GM12878 (cell line): ENCODE data around the gene KRTAP20-1. TPM values are rescaled to one million over a fixed set of nuclear protein-coding genes. Genes with fewer than 3 reads are reported as not detected.

ENCODE experiments used
- ATAC-seq: fragments of 200-7000 bp; cut with Tn5 transposase; 3 replicates; pipeline ENCODE4 v1.9.1; 2020; ENCODE audit warnings: mild to moderate bottlenecking, moderate library complexity
- Bru-seq: library from RNA; stranded (reverse); fragments of 400-500 nt; gene quantifications from one replicate; lab custom pipeline; 2021; lab: Mats Ljungman, UMichigan
- BruChase-seq, 2 experiments: library from RNA; stranded (reverse); fragments of 400-500 nt; gene quantifications; one replicate each; lab custom pipeline; 2021; lab: Mats Ljungman, UMichigan
- BruUV-seq: library from RNA; stranded (reverse); fragments of 400-500 nt; replicated peaks from 2 replicates; lab custom pipeline; 2021; lab: Mats Ljungman, UMichigan
- CTCF ChIA-PET: fragments of 300-600 bp; sonication (Branson Sonifier 250); formaldehyde crosslinking; extraction: SDS; loops from one replicate; lab custom pipeline; 2021; ENCODE audit warnings: inconsistent platforms; lab: Yijun Ruan, JAX
- POLR2A ChIA-PET: fragments of 350-600 bp; formaldehyde crosslinking; extraction: SDS; loops from one replicate; lab custom pipeline; 2021; ENCODE audit warnings: inconsistent platforms; lab: Charles Lee
- RAD21 ChIA-PET: fragments of 300-600 bp; sonication (Branson Sonifier 250); formaldehyde crosslinking; loops from one replicate; lab custom pipeline; 2023; ENCODE audit warnings: antibody characterized with exemption; ENCODE audit not compliant: unreplicated experiment; lab: Charles Lee
- SMC1A ChIA-PET: fragments of 300-600 bp; sonication (Branson Sonifier 250); formaldehyde crosslinking; loops from one replicate; lab custom pipeline; 2023; ENCODE audit not compliant: unreplicated experiment, uncharacterized antibody; lab: Charles Lee
- DNase-seq: peaks from one replicate; pipeline ENCODE4 v3.0.0-alpha.2; 2011; ENCODE audit warnings: low read depth, low spot score
- FAIRE-seq: peaks from 3 replicates; lab custom pipeline; 2011; peaks lifted over from hg19 to GRCh38; lab: Jason Lieb, UNC
- H2AFZ ChIP-seq: 2 replicates; pipeline ENCODE4 v1.6.0; 2011; ENCODE audit warnings: low read depth, low read length, control low read depth; ENCODE audit not compliant: control insufficient read depth
- H3K27ac ChIP-seq: 2 replicates; pipeline ENCODE4 v1.5.1; 2011; ENCODE audit warnings: control low read depth; ENCODE audit not compliant: control insufficient read depth, insufficient read depth
- H3K27me3 ChIP-seq, 2 experiments: replicated peaks in 1 of 2; 2 replicates each; pipeline versions ENCODE4 v1.6.0 to v1.6.1; 2011; ENCODE audit warnings: low read length in 1 of 2; ENCODE audit not compliant: control insufficient read depth in 2 of 2, insufficient read depth in 2 of 2
- H3K36me3 ChIP-seq, 2 experiments: 2 replicates each; pipeline ENCODE4 v1.5.1; 2011; ENCODE audit warnings: low read length in 1 of 2; ENCODE audit not compliant: control insufficient read depth in 2 of 2, insufficient read depth in 2 of 2
- H3K4me1 ChIP-seq: 2 replicates; pipeline ENCODE4 v1.6.1; 2011; ENCODE audit warnings: mild to moderate bottlenecking, low read length, moderate library complexity, mixed read lengths; ENCODE audit not compliant: control insufficient read depth, insufficient read depth
- H3K4me2 ChIP-seq: 2 replicates; pipeline ENCODE4 v1.6.0; 2011; ENCODE audit warnings: control low read depth; ENCODE audit not compliant: control insufficient read depth, insufficient read depth
- H3K4me3 ChIP-seq: fragments of 200-600 bp; sonication (generic); 2 replicates; pipeline ENCODE4 v1.5.1; 2016
- H3K79me2 ChIP-seq: 2 replicates; pipeline ENCODE4 v1.6.0; 2011; ENCODE audit warnings: low read length; ENCODE audit not compliant: control insufficient read depth, insufficient read depth
- H3K9ac ChIP-seq: 2 replicates; pipeline ENCODE4 v1.8.0; 2011; ENCODE audit warnings: low read length, control low read depth, mixed read lengths; ENCODE audit not compliant: control insufficient read depth, insufficient read depth
- H3K9me3 ChIP-seq: replicated peaks from 3 replicates; pipeline ENCODE4 v1.5.1; 2011; ENCODE audit warnings: mild to moderate bottlenecking, low read length; ENCODE audit not compliant: control insufficient read depth, insufficient read depth
- H4K20me1 ChIP-seq: 2 replicates; pipeline ENCODE4 v1.6.0; 2011; ENCODE audit not compliant: control insufficient read depth, insufficient read depth
- HDAC2 ChIP-seq: fragments of 200-600 bp; sonication (generic); IDR thresholded peaks from 2 replicates; pipeline ENCODE4 v1.6.1; 2017
- HDGF ChIP-seq: fragments of 450-650 bp; IDR thresholded peaks from 2 replicates; pipeline ENCODE4 v1.6.1; 2016; ENCODE audit warnings: antibody characterized with exemption
- IRF4 ChIP-seq: IDR thresholded peaks from 2 replicates; pipeline ENCODE4 v1.6.1; 2011; ENCODE audit warnings: low read depth, low read length
- KLF5 ChIP-seq: fragments of 450-650 bp; IDR thresholded peaks from 2 replicates; pipeline ENCODE4 v1.6.1; 2014; ENCODE audit warnings: mild to moderate bottlenecking; ENCODE audit not compliant: partially characterized antibody
- MXI1 ChIP-seq: fragments of 150-350 bp; IDR thresholded peaks from 2 replicates; pipeline ENCODE4 v1.6.1; 2011; ENCODE audit warnings: low read depth, mild to moderate bottlenecking, inconsistent platforms, low read length, improper control_type of control experiment
- NBN ChIP-seq: fragments of 450-650 bp; IDR thresholded peaks from 2 replicates; pipeline ENCODE4 v1.6.1; 2016
- SMC3 ChIP-seq: IDR thresholded peaks from 2 replicates; pipeline ENCODE4 v1.6.1; 2011; ENCODE audit warnings: low read length, improper control_type of control experiment, borderline replicate concordance
- STAT1 ChIP-seq: fragments of 450-650 bp; conservative IDR thresholded peaks from 2 replicates; pipeline ENCODE4 v1.6.1; 2014; ENCODE audit warnings: antibody characterized with exemption, mild to moderate bottlenecking
- SUPT20H ChIP-seq: IDR thresholded peaks from 2 replicates; pipeline ENCODE4 v1.6.1; 2011; ENCODE audit warnings: low read depth, mild to moderate bottlenecking, low read length, moderate library complexity, borderline replicate concordance; ENCODE audit not compliant: control insufficient read depth
- YY1 ChIP-seq: IDR thresholded peaks from 2 replicates; pipeline ENCODE4 v1.6.1; 2011; ENCODE audit warnings: low read depth, mild to moderate bottlenecking, low read length
- ZBTB33 ChIP-seq: fragments of 450-650 bp; IDR thresholded peaks from 2 replicates; pipeline ENCODE4 v1.6.1; 2017; ENCODE audit warnings: mild to moderate bottlenecking
- ZNF622 ChIP-seq: fragments of 450-650 bp; IDR thresholded peaks from 2 replicates; pipeline ENCODE4 v1.6.1; 2017; ENCODE audit warnings: mild to moderate bottlenecking, inconsistent platforms
- WGBS: methylation state at CpG from one replicate; pipeline ENCODE4 v1.1.6; 2016; ENCODE audit warnings: low lambda C conversion rate; ENCODE audit not compliant: insufficient replicate concordance, insufficient coverage; ENCODE audit errors: missing lambda C conversion rate; 5-methylcytosine and 5-hydroxymethylcytosine counted together
- in situ Hi-C: fragments of 300-500 bp; cut with MboI; formaldehyde crosslinking; loops from 9 replicates; pipeline ENCODE4 v1.14.3; 2018; ENCODE audit warnings: mixed read lengths
- intact Hi-C: fragments of 100-400 bp; cut with micrococcal nuclease; formaldehyde crosslinking; loops from one replicate; pipeline ENCODE4 v1.14.2; 2022; ENCODE audit not compliant: unreplicated experiment
- long read RNA-seq, 2 experiments: library from polyadenylated mRNA; unstranded; transcript quantifications; one replicate each; pipeline ENCODE4 v2.0.0, GENCODE V29; 2019 to 2020
- polyA minus RNA-seq, 3 experiments: library from RNA; depleted of rRNA, polyadenylated mRNA; stranded (reverse); fragments of >200 nt; gene quantifications; 2 replicates each; pipeline ENCODE4 v1.2.3, GENCODE V29; 2011
- polyA plus RNA-seq, 11 experiments: library from polyadenylated mRNA; depleted of rRNA in 4 of 11; unstranded in 6 of 11; stranded (reverse) in 5 of 11; fragments of >200 nt; fragmentation: Nextera tagmentation in 4 of 11; fragmentation: Illumina TruSeq in 1 of 11; extraction: Ambion mirVana in 4 of 11; extraction: Trizol in 1 of 11; gene quantifications; 1 replicate in 1 of 11; 2 replicates in 10 of 11; pipeline versions ENCODE4 v1.2.1 to v1.2.3, GENCODE V29; 2011 to 2016; ENCODE audit warnings: inconsistent platforms in 2 of 11, missing spikeins in 2 of 11, low read depth in 1 of 11
- total RNA-seq, 4 experiments: library from RNA; depleted of rRNA in 3 of 4; stranded (reverse); fragments of >200 nt in 3 of 4; fragmentation: Illumina TruSeq in 1 of 4; extraction: Trizol in 1 of 4; gene quantifications; 2 replicates each; pipeline versions ENCODE4 v1.2.1 to v1.2.3, GENCODE V29; 2013 to 2021
- TF ChIP-seq, protein P1 (sequence below): IDR thresholded peaks from 2 replicates; pipeline ENCODE4 v1.6.1; 2012; ENCODE audit warnings: mild to moderate bottlenecking, low read depth, low read length
- TF ChIP-seq, protein P2 (sequence below): fragments of 450-650 bp; IDR thresholded peaks from 2 replicates; pipeline ENCODE4 v1.6.1; 2017; ENCODE audit warnings: mild to moderate bottlenecking, low read depth, inconsistent platforms; ENCODE audit not compliant: poor library complexity, severe bottlenecking

Gene KRTAP20-1, protein sequence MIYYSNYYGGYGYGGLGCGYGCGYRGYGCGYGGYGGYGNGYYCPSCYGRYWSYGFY
- not detected in 2 replicates for total RNA-seq (2013; cell fraction: nucleolus; rRNA removed)
- total RNA-seq (2014; rRNA removed) (not detected in 2 replicates), total RNA-seq (2014; rRNA removed; fragmentation: Illumina TruSeq; extraction: Trizol) (not detected in 2 replicates), total RNA-seq (2021) (not detected in 2 replicates), polyA plus RNA-seq (2011; rRNA removed) (not detected in 2 replicates), polyA plus RNA-seq (2014; fragmentation: Illumina TruSeq; extraction: Trizol) (not detected in 2 replicates), polyA plus RNA-seq (2014; fragmentation: Nextera tagmentation; extraction: Ambion mirVana) (not detected), polyA plus RNA-seq (2014; rRNA removed) (not detected in 2 replicates), polyA plus RNA-seq (2016; fragmentation: Nextera tagmentation; extraction: Ambion mirVana) (not detected), polyA minus RNA-seq (2011; rRNA and poly(A)+ RNA removed) (not detected in 2 replicates), Bru-seq, nascent RNA (not detected), BruChase-seq, experiment 1, labeled RNA remaining after a 6-hour chase (not detected), BruChase-seq, experiment 2, labeled RNA remaining after a 2-hour chase (not detected)
- polyA plus RNA-seq (2011; ENCODE audit: low read depth): not detected
- not detected in 2 replicates for polyA plus RNA-seq (2011; cell fraction: cytosol; rRNA removed)
- polyA plus RNA-seq (2011; cell fraction: nucleus; rRNA removed): not detected in 2 replicates
- not detected in 2 replicates for polyA plus RNA-seq (2012)
- not detected in 2 replicates for polyA minus RNA-seq (2011; cell fraction: cytosol; rRNA and poly(A)+ RNA removed)
- not detected in 2 replicates for polyA minus RNA-seq (2011; cell fraction: nucleus; rRNA and poly(A)+ RNA removed)
- long read RNA-seq, experiment 1: 0 reads
- long read RNA-seq, experiment 2: 0 reads

DNA sequence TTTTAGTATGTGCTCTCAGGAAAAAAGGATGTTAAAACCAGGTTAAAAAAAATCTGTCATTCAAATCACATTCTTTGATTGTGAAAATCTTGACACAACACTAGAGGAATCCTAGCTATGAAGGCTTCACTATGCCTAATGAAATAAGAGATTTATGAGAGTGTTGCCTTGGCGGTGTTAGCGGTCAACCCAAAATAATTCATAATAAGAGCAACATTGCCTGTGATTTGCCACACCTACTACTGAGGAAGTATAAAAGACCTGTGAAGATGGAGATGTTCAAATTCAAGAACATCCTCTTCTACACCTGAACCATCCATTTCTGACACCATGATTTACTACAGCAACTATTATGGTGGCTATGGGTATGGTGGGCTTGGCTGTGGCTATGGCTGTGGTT is at the start of gene KRTAP20-1:
Gene KRTAP20-1, plus strand, starts transcription at position 301 of the 400 bp plus-strand sequence. Its CDS starts 30 bp downstream, at position 331.
- no peaks in the 10 kb centered on the region for H3K27me3 ChIP-seq
- H3K4me2 ChIP-seq: no peak within 1 kb of the TSS
- no peaks in the 10 kb centered on the region for H3K79me2 ChIP-seq
- ChIA-PET SMC1A (no interaction called here), POLR2A (no interaction called here), CTCF (interaction anchor here (1.6 kb wide), 1 partner anchor 115 kb away, joined by 3 read pairs; no protein-coding TSS in a partner anchor), RAD21 (no interaction called here)
- H4K20me1 ChIP-seq: no peaks in the 10 kb centered on the region
- WGBS: 95% methylated on average over 2 of the region's 2 CpGs
- intact Hi-C loops: no loop called here
- H2AFZ ChIP-seq: no peak within 1 kb of the TSS
- H3K27ac ChIP-seq: no peak within 1 kb of the TSS
- in situ Hi-C loops: no loop called here
- no peak within 1 kb of the TSS for H3K4me3 ChIP-seq
- DNase-seq (no peak), ATAC-seq (no peak), FAIRE-seq (no peak)
- H3K4me1 ChIP-seq: no peaks in the 10 kb centered on the region
- no peak within 1 kb of the TSS for H3K9ac ChIP-seq
- H3K9me3 ChIP-seq: no peaks in the 10 kb centered on the region
- no TSS peak for BruUV-seq
- TF ChIP-seq HDAC2: no peak
- TF ChIP-seq, protein P1, sequence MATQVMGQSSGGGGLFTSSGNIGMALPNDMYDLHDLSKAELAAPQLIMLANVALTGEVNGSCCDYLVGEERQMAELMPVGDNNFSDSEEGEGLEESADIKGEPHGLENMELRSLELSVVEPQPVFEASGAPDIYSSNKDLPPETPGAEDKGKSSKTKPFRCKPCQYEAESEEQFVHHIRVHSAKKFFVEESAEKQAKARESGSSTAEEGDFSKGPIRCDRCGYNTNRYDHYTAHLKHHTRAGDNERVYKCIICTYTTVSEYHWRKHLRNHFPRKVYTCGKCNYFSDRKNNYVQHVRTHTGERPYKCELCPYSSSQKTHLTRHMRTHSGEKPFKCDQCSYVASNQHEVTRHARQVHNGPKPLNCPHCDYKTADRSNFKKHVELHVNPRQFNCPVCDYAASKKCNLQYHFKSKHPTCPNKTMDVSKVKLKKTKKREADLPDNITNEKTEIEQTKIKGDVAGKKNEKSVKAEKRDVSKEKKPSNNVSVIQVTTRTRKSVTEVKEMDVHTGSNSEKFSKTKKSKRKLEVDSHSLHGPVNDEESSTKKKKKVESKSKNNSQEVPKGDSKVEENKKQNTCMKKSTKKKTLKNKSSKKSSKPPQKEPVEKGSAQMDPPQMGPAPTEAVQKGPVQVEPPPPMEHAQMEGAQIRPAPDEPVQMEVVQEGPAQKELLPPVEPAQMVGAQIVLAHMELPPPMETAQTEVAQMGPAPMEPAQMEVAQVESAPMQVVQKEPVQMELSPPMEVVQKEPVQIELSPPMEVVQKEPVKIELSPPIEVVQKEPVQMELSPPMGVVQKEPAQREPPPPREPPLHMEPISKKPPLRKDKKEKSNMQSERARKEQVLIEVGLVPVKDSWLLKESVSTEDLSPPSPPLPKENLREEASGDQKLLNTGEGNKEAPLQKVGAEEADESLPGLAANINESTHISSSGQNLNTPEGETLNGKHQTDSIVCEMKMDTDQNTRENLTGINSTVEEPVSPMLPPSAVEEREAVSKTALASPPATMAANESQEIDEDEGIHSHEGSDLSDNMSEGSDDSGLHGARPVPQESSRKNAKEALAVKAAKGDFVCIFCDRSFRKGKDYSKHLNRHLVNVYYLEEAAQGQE: no peak
- no peak for TF ChIP-seq MXI1
- TF ChIP-seq IRF4: no peak
- TF ChIP-seq, protein P2, sequence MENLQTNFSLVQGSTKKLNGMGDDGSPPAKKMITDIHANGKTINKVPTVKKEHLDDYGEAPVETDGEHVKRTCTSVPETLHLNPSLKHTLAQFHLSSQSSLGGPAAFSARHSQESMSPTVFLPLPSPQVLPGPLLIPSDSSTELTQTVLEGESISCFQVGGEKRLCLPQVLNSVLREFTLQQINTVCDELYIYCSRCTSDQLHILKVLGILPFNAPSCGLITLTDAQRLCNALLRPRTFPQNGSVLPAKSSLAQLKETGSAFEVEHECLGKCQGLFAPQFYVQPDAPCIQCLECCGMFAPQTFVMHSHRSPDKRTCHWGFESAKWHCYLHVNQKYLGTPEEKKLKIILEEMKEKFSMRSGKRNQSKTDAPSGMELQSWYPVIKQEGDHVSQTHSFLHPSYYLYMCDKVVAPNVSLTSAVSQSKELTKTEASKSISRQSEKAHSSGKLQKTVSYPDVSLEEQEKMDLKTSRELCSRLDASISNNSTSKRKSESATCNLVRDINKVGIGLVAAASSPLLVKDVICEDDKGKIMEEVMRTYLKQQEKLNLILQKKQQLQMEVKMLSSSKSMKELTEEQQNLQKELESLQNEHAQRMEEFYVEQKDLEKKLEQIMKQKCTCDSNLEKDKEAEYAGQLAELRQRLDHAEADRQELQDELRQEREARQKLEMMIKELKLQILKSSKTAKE: no peak
- no peak for TF ChIP-seq ZNF622
- no peak for TF ChIP-seq SUPT20H
- TF ChIP-seq YY1: no peak
- TF ChIP-seq NBN: no peak
- no peak for TF ChIP-seq ZBTB33
- TF ChIP-seq KLF5: no peak
- TF ChIP-seq SMC3: no peak
- TF ChIP-seq HDGF: no peak
- no peak for TF ChIP-seq STAT1
- H3K36me3 ChIP-seq: no peaks in the 10 kb centered on the region
